Iris pigment epithelial cell (primary cell): Measurements from ENCODE around the gene ST8SIA5.
"Not testable (repeated sequence)": the region's sequence is repeated elsewhere in the genome, so short reads cannot be mapped to it uniquely, and the experiment has no call there.

Experiments
- DNase-seq: peaks from one replicate; pipeline ENCODE4 v3.0.0-alpha.2; 2011; ENCODE audit warnings: low read depth

ST8SIA5 gene

GRCh38 chr18:46756559-46757201 lies at the start of gene ST8SIA5:
Gene ST8SIA5, minus strand, starts transcription at chr18:46757053. Its CDS starts 545 bp downstream, at chr18:46756508.
- DNase-seq: no peak

- not testable (repeated sequence) for DNase-seq
These were observed 39.1 kb upstream of the ST8SIA5 start for GRCh38 chr18:46795945-46796344.

GRCh38 chr18:46794607-46795006 lies 37.8 kb upstream of the ST8SIA5 start:
- DNase-seq: no peak

GRCh38 chr18:46793565-46793964 lies 36.7 kb upstream of the ST8SIA5 start:
- DNase-seq: no peak

- no peak for DNase-seq
These were observed 32.2 kb upstream of the ST8SIA5 start for GRCh38 chr18:46789088-46789487.

- DNase-seq: no peak
These were observed 30.8 kb upstream of the ST8SIA5 start for GRCh38 chr18:46787674-46788073.

GRCh38 chr18:46772357-46772756 lies 15.5 kb upstream of the ST8SIA5 start:
- DNase-seq: no peak

GRCh38 chr18:46771141-46771540 lies 14.3 kb upstream of the ST8SIA5 start:
- DNase-seq: no peak

GRCh38 chr18:46770708-46771107 lies 13.9 kb upstream of the ST8SIA5 start:
- DNase-seq: no peak

GRCh38 chr18:46768166-46768921 lies 11.5 kb upstream of the ST8SIA5 start:
- no peak for DNase-seq

- no peak for DNase-seq
These were observed 10.4 kb upstream of the ST8SIA5 start for GRCh38 chr18:46767217-46767616.

GRCh38 chr18:46764586-46764985 lies 7.7 kb upstream of the ST8SIA5 start:
- DNase-seq: no peak

GRCh38 chr18:46761059-46761769 lies 4.4 kb upstream of the ST8SIA5 start:
- no peak for DNase-seq

GRCh38 chr18:46759890-46760289 lies 3.0 kb upstream of the ST8SIA5 start:
- DNase-seq: no peak

GRCh38 chr18:46756025-46756558 lies 761 bp downstream of the ST8SIA5 start:
- no peak for DNase-seq

GRCh38 chr18:46755315-46756024 lies 1.4 kb downstream of the ST8SIA5 start:
- no peak for DNase-seq

GRCh38 chr18:46754661-46755292 lies 2.1 kb downstream of the ST8SIA5 start:
- no peak for DNase-seq

- DNase-seq: no peak
These were observed 2.7 kb downstream of the ST8SIA5 start for GRCh38 chr18:46754188-46754587.

- DNase-seq: no peak
These were observed 5.0 kb downstream of the ST8SIA5 start for GRCh38 chr18:46751882-46752281.

- no peak for DNase-seq
These were observed 6.2 kb downstream of the ST8SIA5 start for GRCh38 chr18:46750626-46751025.

GRCh38 chr18:46748466-46748865 lies 8.4 kb downstream of the ST8SIA5 start:
- no peak for DNase-seq

GRCh38 chr18:46740046-46740445 lies 16.8 kb downstream of the ST8SIA5 start:
- no peak for DNase-seq
